Measurements from ENCODE around the gene PARL.
"Not testable (repeated sequence)": the region's sequence is repeated elsewhere in the genome, so short reads cannot be mapped to it uniquely, and the experiment has no call there.

The PARL gene

GRCh38 chr3:183904833-183905780 is 20.4 kb upstream of the PARL start:
- FAIRE-seq = no peak

- FAIRE-seq = no peak
These were observed 13.3 kb upstream of the PARL start for GRCh38 chr3:183898028-183898431.

- no peak for FAIRE-seq
These were observed 12.9 kb upstream of the PARL start for GRCh38 chr3:183897606-183898005.

- FAIRE-seq = no peak
These were observed 11.9 kb upstream of the PARL start for GRCh38 chr3:183896610-183897009.

- FAIRE-seq = no peak
These were observed 11.5 kb upstream of the PARL start for GRCh38 chr3:183896184-183896583.

- no peak for FAIRE-seq
These were observed 11.1 kb upstream of the PARL start for GRCh38 chr3:183895774-183896173.

GRCh38 chr3:183895296-183895695 is 10.6 kb upstream of the PARL start:
- FAIRE-seq = no peak

GRCh38 chr3:183892610-183893214 is 8.0 kb upstream of the PARL start:
- FAIRE-seq = no peak

GRCh38 chr3:183885766-183886165 is 1.1 kb upstream of the PARL start:
- FAIRE-seq = no peak

- no peak for FAIRE-seq
These were observed 618 bp downstream of the PARL start for GRCh38 chr3:183884097-183884426.

- FAIRE-seq = no peak
These were observed 1.2 kb downstream of the PARL start for GRCh38 chr3:183883291-183884096.

- no peak for FAIRE-seq
These were observed 4.6 kb downstream of the PARL start for GRCh38 chr3:183880121-183880520.

- FAIRE-seq = no peak
These were observed 5.4 kb downstream of the PARL start for GRCh38 chr3:183879243-183879642.

GRCh38 chr3:183878071-183878470 is 6.6 kb downstream of the PARL start:
- FAIRE-seq = no peak

- FAIRE-seq = not testable (repeated sequence)
These were observed 7.5 kb downstream of the PARL start for GRCh38 chr3:183877227-183877626.

- no peak for FAIRE-seq
These were observed 9.3 kb downstream of the PARL start for GRCh38 chr3:183875411-183875810.

GRCh38 chr3:183873914-183874313 is 10.8 kb downstream of the PARL start:
- no peak for FAIRE-seq

GRCh38 chr3:183871541-183871940 is 13.1 kb downstream of the PARL start:
- no peak for FAIRE-seq

GRCh38 chr3:183870563-183870962 is 14.1 kb downstream of the PARL start:
- no peak for FAIRE-seq

- FAIRE-seq = no peak
These were observed 15.9 kb downstream of the PARL start for GRCh38 chr3:183868796-183869195.

GRCh38 chr3:183862610-183863009 is 22.1 kb downstream of the PARL start:
- no peak for FAIRE-seq

- FAIRE-seq = no peak
These were observed 26.8 kb downstream of the PARL start for GRCh38 chr3:183857863-183858262.

- FAIRE-seq = no peak
These were observed 30.2 kb downstream of the PARL start for GRCh38 chr3:183854318-183855035.

Measured in endometrium (tissue), 2 donors.